Central memory CD8-positive, alpha-beta T cell (primary cell): ENCODE results near the gene CLEC2A.

ENCODE experiments used
- ATAC-seq: fragments of 150-1000 bp; cut with Tn5 transposase; replicated peaks from 2 replicates; pipeline ENCODE4 v1.10.0; 2022; ENCODE audit warnings: mild to moderate bottlenecking, moderate FRiP score, moderate number of reproducible peaks; ENCODE audit not compliant: poor library complexity, severe bottlenecking; ENCODE audit errors: extremely low read depth
- DNase-seq, 2 donors: peaks; one replicate each; pipeline ENCODE4 v3.0.0; 2021; ENCODE audit warnings: low spot score in 2 of 2
- H3K27ac Mint-ChIP-seq: one replicate; pipeline ENCODE4 v1.8.0; 2022; ENCODE audit warnings: low read depth, mild to moderate bottlenecking, moderate library complexity, mixed read lengths
- H3K27me3 Mint-ChIP-seq: one replicate; pipeline ENCODE4 v1.8.0; 2022; ENCODE audit warnings: mixed read lengths
- H3K36me3 Mint-ChIP-seq: one replicate; pipeline ENCODE4 v1.8.0; 2022; ENCODE audit warnings: mild to moderate bottlenecking, moderate library complexity, mixed read lengths; ENCODE audit not compliant: insufficient read depth
- H3K4me1 Mint-ChIP-seq: one replicate; pipeline ENCODE4 v1.8.0; 2022; ENCODE audit warnings: mixed read lengths
- H3K4me3 Mint-ChIP-seq: one replicate; pipeline ENCODE4 v1.8.0; 2022; ENCODE audit warnings: mild to moderate bottlenecking, moderate library complexity, mixed read lengths
- H3K9me3 Mint-ChIP-seq: one replicate; pipeline ENCODE4 v1.8.0; 2022; ENCODE audit warnings: mixed read lengths

CLEC2A gene

DNA sequence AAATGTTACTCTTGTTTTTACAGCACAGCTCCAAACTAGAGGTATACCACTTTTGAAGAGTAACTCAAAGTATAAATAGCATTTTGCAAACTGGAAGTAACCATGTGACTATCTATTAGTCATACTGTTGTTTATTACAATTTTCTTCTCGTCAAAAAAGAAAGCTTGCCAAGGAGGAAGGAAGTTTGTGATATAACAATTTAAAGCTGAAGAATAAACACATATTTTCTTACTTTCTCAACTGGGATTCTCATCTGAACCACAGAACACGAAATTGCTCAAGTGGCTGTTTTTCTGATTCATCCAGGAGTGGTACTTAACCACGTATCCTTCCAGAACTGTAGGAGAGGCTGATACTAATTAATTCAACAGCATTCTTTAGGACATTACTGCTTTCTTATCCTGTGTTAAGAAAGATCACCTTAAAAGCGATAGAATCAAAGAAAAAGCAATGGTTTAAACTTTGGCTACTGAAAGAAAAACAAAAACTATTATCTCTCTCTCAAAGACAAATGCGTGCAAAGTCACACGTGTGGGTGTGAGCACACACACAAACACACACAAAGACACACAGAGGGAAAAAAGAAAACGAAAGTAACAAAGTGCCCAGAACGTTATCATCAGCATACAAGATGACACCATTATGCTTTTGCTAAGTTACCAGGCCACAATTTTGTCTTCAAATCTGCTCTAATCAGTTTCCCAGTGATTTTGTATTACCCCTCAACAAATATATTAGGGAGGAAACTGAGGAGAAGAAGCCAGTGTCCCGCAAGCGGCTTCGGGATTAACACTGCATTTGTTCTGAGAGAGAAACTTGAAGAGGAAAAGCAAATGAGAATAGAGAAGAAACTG lies 62.6 kb downstream of the CLEC2A start, which contains the start of gene CLEC2B:
TSS of gene CLEC2B (minus strand) at position 48 of the 855 bp plus-strand sequence.
- DNase-seq: peak in 1 of 2 donors; percentile 18
- Mint-ChIP-seq H3K36me3 (peaks cover 19% of the 10 kb centered on the region), H3K4me1 (peaks cover 38% of the 10 kb centered on the region), H3K4me3 (peak within 1 kb of the TSS; percentile 92), H3K27ac (peak within 1 kb of the TSS; percentile 99), H3K9me3 (no peaks in the 10 kb centered on the region), H3K27me3 (no peaks in the 10 kb centered on the region)
- peak; percentile 77 for ATAC-seq

DNA sequence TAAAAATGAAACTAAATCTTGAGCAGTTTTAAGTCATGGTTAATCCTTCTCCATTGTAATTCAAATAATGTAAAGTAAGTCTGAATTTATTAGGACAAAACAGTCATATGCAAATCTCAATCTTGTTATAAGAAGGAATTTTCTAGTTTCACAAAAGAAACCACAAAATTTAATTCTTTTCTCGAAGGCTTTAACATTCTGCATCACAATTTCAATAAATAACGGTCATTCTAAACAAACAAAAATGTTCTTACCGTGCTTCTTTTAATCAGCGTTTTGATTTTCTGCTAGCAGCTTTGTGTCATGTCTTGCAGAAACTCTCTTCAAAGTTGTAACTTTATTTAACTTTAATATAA lies 63.2 kb downstream of the CLEC2A start:
- no peak for DNase-seq

DNA sequence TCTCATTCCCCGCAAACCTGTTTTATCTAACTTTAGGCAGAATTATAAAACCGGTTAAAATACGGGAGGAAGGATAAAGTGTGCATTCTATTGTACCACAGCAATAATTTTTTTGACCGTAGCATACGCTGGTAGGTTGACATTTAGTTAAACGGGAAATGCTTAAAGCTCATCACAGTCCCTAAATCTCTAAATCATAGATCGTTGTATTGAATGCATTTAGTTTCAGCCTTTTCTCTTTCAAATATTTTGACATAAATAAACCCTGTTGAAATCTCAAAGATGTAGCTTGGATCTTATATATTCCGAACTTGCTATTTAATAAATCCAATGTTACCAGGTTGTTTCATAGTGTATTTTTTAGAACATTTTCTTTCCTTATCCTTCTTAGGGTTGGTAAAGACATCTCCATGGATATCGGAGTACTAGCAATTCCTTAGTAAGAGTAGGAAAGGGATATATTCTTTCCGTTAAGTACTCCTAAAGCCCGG lies 63.8 kb downstream of the CLEC2A start:
- H3K36me3 Mint-ChIP-seq: peaks cover 22% of the 10 kb centered on the region
- no peaks in the 10 kb centered on the region for H3K27me3 Mint-ChIP-seq
- H3K4me1 Mint-ChIP-seq: peaks cover 50% of the 10 kb centered on the region
- H3K4me3 Mint-ChIP-seq: peak overlapping the region; percentile 92
- no peak for ATAC-seq
- no peak for DNase-seq
- no peaks in the 10 kb centered on the region for H3K9me3 Mint-ChIP-seq
- peak overlapping the region; percentile 99 for H3K27ac Mint-ChIP-seq

More for the DNA sequence above, 63.2 kb downstream of the CLEC2A start:
- ATAC-seq: no peak
- peaks cover 19% of the 10 kb centered on the region for H3K36me3 Mint-ChIP-seq
- peak overlapping the region; percentile 92 for H3K4me3 Mint-ChIP-seq
- peaks cover 44% of the 10 kb centered on the region for H3K4me1 Mint-ChIP-seq
- no peaks in the 10 kb centered on the region for H3K27me3 Mint-ChIP-seq
- H3K9me3 Mint-ChIP-seq: no peaks in the 10 kb centered on the region
- peak overlapping the region; percentile 99 for H3K27ac Mint-ChIP-seq

DNA sequence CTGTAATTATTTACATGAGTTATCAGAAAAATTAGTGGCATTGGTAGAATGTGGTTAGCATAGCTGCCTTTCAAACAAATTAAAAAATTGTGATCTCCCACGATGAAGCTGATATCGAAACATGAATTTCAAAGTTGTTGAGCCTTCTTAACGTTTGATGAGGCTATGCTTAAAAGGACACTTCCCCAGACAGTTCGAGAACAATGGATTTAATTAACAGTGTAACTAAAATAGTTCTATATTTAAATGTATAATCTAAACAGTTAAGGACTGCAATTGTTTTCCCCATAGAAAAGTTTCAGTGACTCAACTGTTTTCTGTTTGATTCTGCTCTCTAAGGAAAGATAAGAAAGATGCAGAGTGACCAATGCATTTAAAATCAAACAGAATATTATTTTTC lies 64.6 kb downstream of the CLEC2A start:
- Mint-ChIP-seq H3K4me1 (peaks cover 58% of the 10 kb centered on the region), H3K27ac (peak overlapping the region; percentile 95), H3K9me3 (no peaks in the 10 kb centered on the region), H3K4me3 (peak overlapping the region; percentile 92), H3K36me3 (peaks cover 29% of the 10 kb centered on the region), H3K27me3 (no peaks in the 10 kb centered on the region)
- DNase-seq: no peak
- no peak for ATAC-seq

DNA sequence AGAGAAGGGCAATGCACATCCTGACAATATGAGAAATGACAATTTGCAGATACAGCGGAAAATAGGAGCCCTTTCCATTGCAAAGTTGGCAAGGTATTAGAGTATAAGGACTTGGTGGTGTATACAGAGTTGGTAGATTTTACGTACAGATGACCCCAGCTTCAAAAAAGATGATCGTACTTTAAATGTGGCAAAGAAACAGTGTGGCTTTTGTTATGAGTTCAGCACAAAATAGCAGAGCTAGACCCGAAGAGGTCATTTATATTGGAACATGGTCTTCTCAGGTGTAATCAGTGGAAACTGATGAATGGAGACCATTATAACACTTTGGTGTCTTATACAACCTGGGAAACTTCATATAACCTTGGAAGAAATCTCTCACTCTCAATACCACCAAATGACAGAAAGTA lies 65.3 kb downstream of the CLEC2A start:
- Mint-ChIP-seq H3K27ac (peak overlapping the region; percentile 95), H3K4me3 (peak overlapping the region; percentile 92), H3K4me1 (peaks cover 59% of the 10 kb centered on the region), H3K9me3 (no peaks in the 10 kb centered on the region), H3K27me3 (no peaks in the 10 kb centered on the region), H3K36me3 (peaks cover 32% of the 10 kb centered on the region)
- DNase-seq (no peak), ATAC-seq (no peak)

DNA sequence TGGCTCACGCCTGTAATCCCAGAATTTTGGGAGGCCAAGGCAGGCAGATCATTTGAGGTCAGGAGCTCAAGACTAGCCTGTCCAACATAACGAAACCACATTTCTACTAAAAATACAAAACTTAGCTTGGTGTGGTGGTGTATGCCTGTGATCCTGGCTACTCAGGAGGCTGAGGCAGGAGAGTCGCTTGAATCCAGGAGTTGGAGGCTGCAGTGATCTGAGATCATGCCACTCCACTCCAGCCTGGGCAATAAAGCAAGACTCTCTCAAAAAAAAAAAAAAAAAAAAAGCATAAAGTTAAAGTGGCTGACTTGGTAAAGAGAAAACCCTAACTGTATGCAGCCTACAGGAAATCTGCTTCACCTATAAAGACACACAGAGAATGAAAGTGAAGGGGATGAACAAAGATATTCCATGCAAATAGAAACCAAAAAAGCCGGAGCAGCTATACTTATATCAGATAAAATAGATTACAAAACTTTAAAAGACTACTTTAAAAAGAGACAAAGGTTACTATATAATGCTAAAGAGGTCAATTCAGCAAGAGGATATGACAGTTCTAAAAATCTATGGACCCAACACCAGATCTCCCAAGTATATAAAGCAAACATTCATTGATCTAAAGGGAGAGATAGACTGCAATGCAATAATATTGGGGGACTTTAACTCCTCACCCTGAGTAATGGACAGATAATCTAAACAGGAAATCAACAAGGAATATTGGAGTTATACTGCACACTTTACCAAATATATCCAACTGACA lies 67.1 kb downstream of the CLEC2A start:
- Mint-ChIP-seq H3K36me3 (peaks cover 36% of the 10 kb centered on the region), H3K27ac (peak overlapping the region; percentile 95), H3K4me3 (peak overlapping the region; percentile 92), H3K4me1 (peaks cover 57% of the 10 kb centered on the region), H3K9me3 (no peaks in the 10 kb centered on the region), H3K27me3 (no peaks in the 10 kb centered on the region)
- ATAC-seq (no peak), DNase-seq (no peak)
